HEK293T (cell line): Measurements from ENCODE around the gene SART3.

Experiments used
- ARNT ChIP-seq: fragments of 450-650 bp; IDR thresholded peaks from 2 replicates; pipeline ENCODE4 v1.6.1; 2017; ENCODE audit warnings: mild to moderate bottlenecking
- BHLHE40 ChIP-seq: fragments of 450-650 bp; IDR thresholded peaks from 2 replicates; pipeline ENCODE4 v1.6.1; 2016; ENCODE audit warnings: mild to moderate bottlenecking, moderate library complexity, borderline replicate concordance
- CTBP1 ChIP-seq: fragments of 450-650 bp; IDR thresholded peaks from 2 replicates; pipeline ENCODE4 v1.6.1; 2016; ENCODE audit warnings: borderline replicate concordance
- ELF4 ChIP-seq: fragments of 450-650 bp; IDR thresholded peaks from 2 replicates; pipeline ENCODE4 v1.6.1; 2017; ENCODE audit warnings: antibody characterized with exemption
- FOXA1 ChIP-seq: fragments of 450-650 bp; IDR thresholded peaks from 2 replicates; pipeline ENCODE4 v1.6.1; 2016; ENCODE audit warnings: mild to moderate bottlenecking
- FOXM1 ChIP-seq: fragments of 450-650 bp; IDR thresholded peaks from 2 replicates; pipeline ENCODE4 v1.6.1; 2017; ENCODE audit warnings: mild to moderate bottlenecking, borderline replicate concordance
- L3MBTL2 ChIP-seq: fragments of 450-650 bp; conservative IDR thresholded peaks from 2 replicates; pipeline ENCODE4 v1.6.1; 2016; ENCODE audit warnings: mild to moderate bottlenecking
- LEF1 ChIP-seq: fragments of 450-650 bp; IDR thresholded peaks from 2 replicates; pipeline ENCODE4 v1.6.1; 2017; ENCODE audit warnings: mild to moderate bottlenecking, borderline replicate concordance
- NFRKB ChIP-seq: fragments of 450-650 bp; IDR thresholded peaks from 2 replicates; pipeline ENCODE4 v1.6.1; 2016; ENCODE audit warnings: mild to moderate bottlenecking, moderate library complexity
- PKNOX1 ChIP-seq: fragments of 450-650 bp; IDR thresholded peaks from 2 replicates; pipeline ENCODE4 v1.6.1; 2016
- SP1 ChIP-seq: fragments of 450-650 bp; IDR thresholded peaks from 2 replicates; pipeline ENCODE4 v1.6.1; 2017
- SUZ12 ChIP-seq: fragments of 450-650 bp; IDR thresholded peaks from 2 replicates; pipeline ENCODE4 v1.6.1; 2016; ENCODE audit warnings: mild to moderate bottlenecking
- TARDBP ChIP-seq: fragments of 450-650 bp; IDR thresholded peaks from 2 replicates; pipeline ENCODE4 v1.6.1; 2016
- ZNF384 ChIP-seq: fragments of 450-650 bp; IDR thresholded peaks from 2 replicates; pipeline ENCODE4 v1.6.1; 2016

GRCh38 chr12:108591267-108591980 lies 30.5 kb upstream of the SART3 start:
- TF ChIP-seq SP1: no peak
- TF ChIP-seq ELF4: no peak
- TF ChIP-seq SUZ12: no peak
- TF ChIP-seq L3MBTL2: no peak
- TF ChIP-seq CTBP1: no peak
- no peak for TF ChIP-seq LEF1
- TF ChIP-seq TARDBP: no peak
- no peak for TF ChIP-seq PKNOX1
- TF ChIP-seq FOXA1: no peak
- TF ChIP-seq ARNT: no peak
- no peak for TF ChIP-seq ZNF384
- TF ChIP-seq NFRKB: no peak
- TF ChIP-seq FOXM1: no peak
- TF ChIP-seq BHLHE40: no peak
